DND-41 (cell line): ENCODE data around the gene TMTC1.

Experiments
- ATAC-seq: fragments of 200-7000 bp; cut with Tn5 transposase; 3 replicates; pipeline ENCODE4 v1.9.1; 2021; ENCODE audit warnings: low read depth; ENCODE audit not compliant: insufficient read depth
- DNase-seq: peaks from one replicate; pipeline ENCODE4 v3.0.0-alpha.2; 2020
- H2AFZ ChIP-seq: 2 replicates; pipeline ENCODE4 v1.6.0; 2012; ENCODE audit warnings: low read depth, low read length
- H3K27ac ChIP-seq: 2 replicates; pipeline ENCODE4 v1.5.1; 2012; ENCODE audit warnings: low read length, inconsistent platforms
- H3K27me3 ChIP-seq: fragments of 200-600 bp; sonication (generic); 2 replicates; pipeline ENCODE4 v1.6.0; 2012; ENCODE audit warnings: low read length, mild to moderate bottlenecking, inconsistent platforms; ENCODE audit not compliant: insufficient read depth, poor library complexity
- H3K36me3 ChIP-seq: 2 replicates; pipeline ENCODE4 v1.5.1; 2012; ENCODE audit warnings: low read length, inconsistent platforms; ENCODE audit not compliant: insufficient read depth
- H3K4me1 ChIP-seq: 2 replicates; pipeline ENCODE4 v1.5.1; 2012; ENCODE audit warnings: mild to moderate bottlenecking, low read length; ENCODE audit not compliant: insufficient read depth
- H3K4me2 ChIP-seq: 2 replicates; pipeline ENCODE4 v1.6.0; 2012; ENCODE audit warnings: mild to moderate bottlenecking, moderate library complexity, low read length, inconsistent platforms; ENCODE audit not compliant: insufficient read depth
- H3K4me3 ChIP-seq, 2 experiments: fragments of 200-600 bp in 1 of 2; shearing (Covaris generic) in 1 of 2; 2 replicates each; pipeline ENCODE4 v1.5.1; 2012 to 2016; ENCODE audit warnings: inconsistent platforms in 2 of 2, low read length in 2 of 2, mild to moderate bottlenecking in 2 of 2, low read depth in 1 of 2, moderate library complexity in 1 of 2
- H3K79me2 ChIP-seq: 2 replicates; pipeline ENCODE4 v1.6.0; 2012; ENCODE audit warnings: low read length, inconsistent platforms; ENCODE audit not compliant: insufficient read depth
- H3K9ac ChIP-seq: 2 replicates; pipeline ENCODE4 v1.6.0; 2012; ENCODE audit warnings: low read depth, mild to moderate bottlenecking, inconsistent platforms, low read length, moderate library complexity
- H3K9me3 ChIP-seq: 2 replicates; pipeline ENCODE4 v1.5.1; 2012; ENCODE audit warnings: low read length, moderate library complexity, mild to moderate bottlenecking, inconsistent platforms; ENCODE audit not compliant: insufficient read depth, severe bottlenecking
- H4K20me1 ChIP-seq: 2 replicates; pipeline ENCODE4 v1.6.0; 2012; ENCODE audit warnings: low read length; ENCODE audit not compliant: insufficient read depth
- EZH2 ChIP-seq: IDR thresholded peaks from 3 replicates; pipeline ENCODE4 v1.6.1; 2012; ENCODE audit warnings: borderline replicate concordance, low read depth, mild to moderate bottlenecking, moderate library complexity, low read length, inconsistent platforms; ENCODE audit not compliant: severe bottlenecking
- TF ChIP-seq, protein P1 (sequence below): IDR thresholded peaks from 2 replicates; pipeline ENCODE4 v1.5.1; 2012; ENCODE audit warnings: borderline replicate concordance, low read length, moderate library complexity, mild to moderate bottlenecking; ENCODE audit not compliant: poor library complexity, severe bottlenecking; ENCODE audit errors: extremely low read depth

TMTC1 gene

GRCh38 chr12:29655861-29656260 is 127.9 kb downstream of the TMTC1 start:
- H3K79me2 ChIP-seq = no peaks in the 10 kb centered on the region
- ATAC-seq = no peak
- H3K27ac ChIP-seq = no peak overlapping the region
- no peak overlapping the region for H2AFZ ChIP-seq
- H3K9ac ChIP-seq = no peak overlapping the region
- no peak overlapping the region for H3K4me2 ChIP-seq
- TF ChIP-seq, protein P1, sequence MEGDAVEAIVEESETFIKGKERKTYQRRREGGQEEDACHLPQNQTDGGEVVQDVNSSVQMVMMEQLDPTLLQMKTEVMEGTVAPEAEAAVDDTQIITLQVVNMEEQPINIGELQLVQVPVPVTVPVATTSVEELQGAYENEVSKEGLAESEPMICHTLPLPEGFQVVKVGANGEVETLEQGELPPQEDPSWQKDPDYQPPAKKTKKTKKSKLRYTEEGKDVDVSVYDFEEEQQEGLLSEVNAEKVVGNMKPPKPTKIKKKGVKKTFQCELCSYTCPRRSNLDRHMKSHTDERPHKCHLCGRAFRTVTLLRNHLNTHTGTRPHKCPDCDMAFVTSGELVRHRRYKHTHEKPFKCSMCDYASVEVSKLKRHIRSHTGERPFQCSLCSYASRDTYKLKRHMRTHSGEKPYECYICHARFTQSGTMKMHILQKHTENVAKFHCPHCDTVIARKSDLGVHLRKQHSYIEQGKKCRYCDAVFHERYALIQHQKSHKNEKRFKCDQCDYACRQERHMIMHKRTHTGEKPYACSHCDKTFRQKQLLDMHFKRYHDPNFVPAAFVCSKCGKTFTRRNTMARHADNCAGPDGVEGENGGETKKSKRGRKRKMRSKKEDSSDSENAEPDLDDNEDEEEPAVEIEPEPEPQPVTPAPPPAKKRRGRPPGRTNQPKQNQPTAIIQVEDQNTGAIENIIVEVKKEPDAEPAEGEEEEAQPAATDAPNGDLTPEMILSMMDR = no peak
- TF ChIP-seq EZH2 = no peak
- no peak overlapping the region for H3K4me3 ChIP-seq
- DNase-seq = no peak
- H3K27me3 ChIP-seq = no peaks in the 10 kb centered on the region
- H3K36me3 ChIP-seq = no peaks in the 10 kb centered on the region
- H4K20me1 ChIP-seq = no peaks in the 10 kb centered on the region
- no peaks in the 10 kb centered on the region for H3K4me1 ChIP-seq
- no peaks in the 10 kb centered on the region for H3K9me3 ChIP-seq

- Histone ChIP-seq H3K9me3 (no peaks in the 10 kb centered on the region), H3K27ac (no peak overlapping the region), H3K27me3 (no peaks in the 10 kb centered on the region), H2AFZ (no peak overlapping the region), H3K4me3 (no peak overlapping the region), H3K9ac (no peak overlapping the region), H4K20me1 (no peaks in the 10 kb centered on the region), H3K79me2 (no peaks in the 10 kb centered on the region), H3K36me3 (no peaks in the 10 kb centered on the region), H3K4me1 (no peaks in the 10 kb centered on the region), H3K4me2 (no peak overlapping the region)
- DNase-seq (no peak), ATAC-seq (no peak)
- TF ChIP-seq, protein P1 = no peak
- TF ChIP-seq EZH2 = no peak
Measured at GRCh38 chr12:29653286-29653685, 130.5 kb downstream of the TMTC1 start.

DNA sequence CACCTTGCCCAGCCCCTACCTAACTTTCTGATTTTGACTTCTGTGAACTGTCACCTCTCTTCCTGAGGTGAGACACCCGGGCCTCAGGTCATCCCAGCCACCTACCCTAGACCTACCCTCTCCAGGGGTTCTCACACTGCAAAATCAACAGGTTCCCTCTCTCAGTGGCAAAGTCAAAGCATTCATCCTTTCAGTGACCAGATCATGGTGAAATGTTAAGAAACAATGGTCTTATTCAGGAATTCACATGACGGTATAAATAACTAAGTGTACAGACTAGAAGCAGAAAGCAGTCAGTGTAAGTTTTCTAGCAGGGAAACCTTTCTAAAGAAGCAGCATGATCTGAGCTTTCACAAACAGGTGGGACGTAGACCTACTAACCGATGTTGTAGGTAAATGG is 133.4 kb downstream of the TMTC1 start:
- Histone ChIP-seq H2AFZ (no peak overlapping the region), H3K4me1 (no peaks in the 10 kb centered on the region), H3K27ac (no peak overlapping the region), H3K36me3 (no peaks in the 10 kb centered on the region), H3K4me3 (no peak overlapping the region), H3K9ac (no peak overlapping the region), H3K4me2 (no peak overlapping the region), H3K79me2 (no peaks in the 10 kb centered on the region), H3K9me3 (no peaks in the 10 kb centered on the region), H3K27me3 (no peaks in the 10 kb centered on the region), H4K20me1 (no peaks in the 10 kb centered on the region)
- TF ChIP-seq EZH2 = no peak
- TF ChIP-seq, protein P1 = no peak
- DNase-seq (no peak), ATAC-seq (no peak)

DNA sequence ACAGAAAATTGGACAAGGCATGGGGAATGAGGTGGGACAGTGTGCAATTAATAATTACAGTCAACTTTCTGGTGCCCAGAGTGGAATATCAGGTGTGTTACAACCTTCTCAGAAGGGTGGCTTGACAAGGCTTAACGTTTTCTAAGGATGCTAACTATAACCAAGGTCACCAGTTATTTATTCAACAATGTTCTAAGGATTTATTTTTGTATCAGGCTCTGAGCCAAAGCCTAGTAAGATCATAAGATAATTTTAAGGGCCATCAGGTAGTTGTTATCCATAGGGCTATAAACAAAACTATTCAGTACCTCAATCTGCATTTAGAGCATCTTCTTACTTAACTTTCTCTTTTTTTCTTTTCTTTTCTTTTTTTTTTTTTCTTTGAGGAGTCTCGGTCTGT is 134.0 kb downstream of the TMTC1 start:
- H3K9ac ChIP-seq = no peak overlapping the region
- no peaks in the 10 kb centered on the region for H3K36me3 ChIP-seq
- no peaks in the 10 kb centered on the region for H4K20me1 ChIP-seq
- no peaks in the 10 kb centered on the region for H3K4me1 ChIP-seq
- DNase-seq (no peak), ATAC-seq (no peak)
- no peak overlapping the region for H3K27ac ChIP-seq
- no peaks in the 10 kb centered on the region for H3K9me3 ChIP-seq
- no peak overlapping the region for H2AFZ ChIP-seq
- H3K4me3 ChIP-seq = no peak overlapping the region
- TF ChIP-seq, protein P1 = no peak
- TF ChIP-seq EZH2 = no peak
- H3K27me3 ChIP-seq = no peaks in the 10 kb centered on the region
- no peaks in the 10 kb centered on the region for H3K79me2 ChIP-seq
- no peak overlapping the region for H3K4me2 ChIP-seq
